HG02938 (cell line): ENCODE measurements around the gene PCBP1.
"Not testable (repeated sequence)": the region's sequence is repeated elsewhere in the genome, so short reads cannot be mapped to it uniquely, and the experiment has no call there.

Experiments
- ATAC-seq: cut with Tn5 transposase; IDR thresholded peaks from one replicate; pipeline ENCODE4 v1.9.1; 2021; ENCODE audit warnings: mild to moderate bottlenecking, moderate library complexity; ENCODE audit not compliant: unreplicated experiment

The PCBP1 gene

DNA sequence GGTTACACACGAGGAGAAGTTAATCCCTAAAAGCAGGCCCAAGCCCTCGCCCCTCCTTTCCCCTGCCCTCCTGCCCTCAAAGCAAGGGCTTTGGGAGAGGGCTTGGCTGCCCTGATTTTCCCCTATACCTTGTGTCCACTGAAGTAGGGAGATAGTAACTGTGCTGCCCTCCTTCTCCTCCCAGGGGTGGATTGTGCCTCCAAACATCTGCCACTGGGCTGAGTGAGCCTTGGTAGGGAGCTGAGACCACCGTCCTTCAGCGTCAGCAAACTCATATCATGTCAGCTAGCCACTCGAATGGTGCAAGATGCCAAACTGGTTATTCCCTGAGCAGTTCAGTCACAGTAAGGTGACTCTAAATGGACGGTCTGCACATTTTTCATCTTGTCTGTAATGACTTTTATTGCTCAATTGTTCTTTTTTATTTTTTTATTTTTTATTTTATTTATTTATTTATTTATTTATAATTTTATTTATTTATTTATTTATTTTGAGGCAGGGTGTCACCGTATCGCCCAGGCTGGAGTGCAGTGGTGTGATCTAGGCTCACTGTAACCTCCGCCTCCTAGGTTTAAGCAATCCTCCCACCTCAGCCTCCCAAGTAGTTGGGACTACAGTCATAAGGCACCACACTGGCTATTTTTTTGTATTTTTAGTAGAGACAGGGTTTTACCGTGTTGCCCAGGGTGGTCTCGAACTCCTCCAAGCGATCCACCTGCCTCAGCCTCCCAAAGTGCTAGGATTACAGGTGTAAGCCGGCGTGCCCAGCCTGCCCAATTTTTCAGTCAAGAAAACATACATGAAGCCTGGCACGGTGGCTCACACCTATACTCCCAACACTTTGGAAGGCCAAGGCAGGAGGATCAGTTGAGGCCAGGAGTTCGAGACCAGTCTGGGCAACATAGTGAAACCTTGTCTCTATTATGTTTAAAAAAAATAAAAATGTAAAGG is 8.7 kb downstream of the PCBP1 start:
- ATAC-seq = no peak

DNA sequence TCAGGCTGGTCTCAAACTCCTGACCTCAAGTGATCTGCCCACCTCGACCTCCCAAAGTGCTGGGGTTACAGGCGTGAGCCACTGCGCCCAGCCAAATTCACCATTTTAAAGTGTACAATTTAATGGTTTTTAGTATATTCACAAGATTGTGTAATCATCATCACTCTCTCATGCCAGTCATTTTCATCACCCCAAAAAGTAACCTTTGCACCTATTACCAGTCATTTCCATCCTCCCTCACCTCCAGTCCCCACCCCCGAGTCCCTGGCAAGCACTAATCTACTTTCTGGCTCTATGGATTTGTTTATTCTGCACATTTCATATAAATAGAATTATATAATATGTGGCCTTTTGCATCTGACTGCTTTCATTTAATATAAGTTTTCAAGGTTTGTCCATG is 10.8 kb downstream of the PCBP1 start:
- ATAC-seq = no peak

DNA sequence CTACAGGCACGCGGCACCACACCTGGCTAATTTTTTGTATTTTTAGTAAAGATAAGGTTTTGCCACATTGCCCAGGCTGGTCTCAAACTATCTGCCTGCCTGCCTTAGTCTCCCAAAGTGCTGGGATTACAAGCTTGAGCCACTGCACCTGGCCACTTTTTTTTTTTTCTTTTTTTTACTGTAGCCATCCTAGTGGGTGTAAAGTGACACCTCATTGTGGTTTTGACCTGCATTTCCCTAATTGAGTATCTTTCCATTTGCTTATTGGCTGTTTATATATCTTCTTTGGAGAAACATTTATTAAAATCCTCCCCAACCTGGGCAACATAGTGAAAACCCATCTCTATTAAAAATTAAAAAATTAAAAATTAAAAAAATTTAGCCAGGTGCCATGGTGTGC is 12.0 kb downstream of the PCBP1 start:
- no peak for ATAC-seq

DNA sequence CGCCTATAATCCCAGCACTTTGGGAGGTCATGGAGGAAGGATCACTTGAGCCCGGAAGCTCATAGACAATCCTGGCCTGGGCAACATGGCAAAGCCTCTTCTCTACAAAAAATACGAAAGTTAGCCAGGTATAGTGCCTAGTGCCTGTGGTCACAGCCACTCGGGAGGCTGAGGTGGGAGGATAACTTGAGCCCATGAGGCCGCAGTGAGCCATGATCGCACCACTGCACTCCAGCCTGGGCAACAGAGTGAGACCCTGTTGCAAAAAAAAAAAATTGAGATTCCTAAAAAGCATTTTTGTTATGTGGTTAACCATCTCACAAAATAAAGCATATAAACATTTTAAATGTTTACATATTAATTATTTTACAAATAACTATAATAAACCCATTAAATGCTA is 13.9 kb downstream of the PCBP1 start:
- no peak for ATAC-seq

DNA sequence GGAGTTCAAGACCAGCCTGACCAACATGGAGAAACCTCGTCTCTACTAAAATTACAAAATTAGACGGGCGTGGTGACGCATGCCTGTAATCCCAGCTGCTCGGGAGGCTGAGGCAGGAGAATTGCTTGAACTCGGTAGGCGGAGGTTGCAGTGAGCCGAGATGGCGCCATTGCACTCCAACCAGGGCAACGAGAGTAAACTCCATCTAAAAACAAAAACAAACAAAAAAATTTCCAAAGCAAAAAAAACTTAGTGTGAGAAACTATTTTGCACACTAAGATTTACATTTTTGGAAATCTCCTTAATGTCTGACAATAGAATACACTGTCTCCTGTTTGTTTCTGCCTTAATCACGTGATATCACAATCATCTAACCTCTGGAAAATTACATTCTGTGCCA is 14.4 kb downstream of the PCBP1 start:
- not testable (repeated sequence) for ATAC-seq

DNA sequence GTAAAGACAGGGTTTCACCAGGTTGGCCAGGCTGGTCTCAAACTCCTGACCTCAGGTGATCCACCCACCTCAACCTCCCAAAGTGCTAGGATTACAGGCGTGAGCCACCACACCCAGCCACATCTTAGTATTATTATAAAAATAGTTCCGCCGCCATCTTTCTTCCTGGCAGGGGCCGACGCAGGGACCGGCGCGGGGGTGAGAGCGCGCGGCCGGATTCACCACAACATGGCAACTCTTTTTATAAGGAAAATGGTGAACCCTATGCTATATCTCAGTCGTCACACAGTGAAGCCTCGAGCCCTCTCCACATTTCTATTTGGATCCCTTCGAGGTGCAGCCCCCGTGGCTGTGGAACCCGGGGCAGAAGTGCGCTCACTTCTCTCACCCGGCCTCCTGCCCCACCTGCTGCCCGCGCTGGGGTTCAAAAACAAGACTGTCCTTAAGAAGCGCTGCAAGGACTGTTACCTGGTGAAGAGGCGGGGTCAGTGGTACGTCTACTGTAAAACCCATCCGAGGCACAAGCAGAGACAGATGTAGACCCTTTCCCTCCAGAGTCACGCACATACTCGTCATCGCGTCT is 15.1 kb downstream of the PCBP1 start:
- not testable (repeated sequence) for ATAC-seq

DNA sequence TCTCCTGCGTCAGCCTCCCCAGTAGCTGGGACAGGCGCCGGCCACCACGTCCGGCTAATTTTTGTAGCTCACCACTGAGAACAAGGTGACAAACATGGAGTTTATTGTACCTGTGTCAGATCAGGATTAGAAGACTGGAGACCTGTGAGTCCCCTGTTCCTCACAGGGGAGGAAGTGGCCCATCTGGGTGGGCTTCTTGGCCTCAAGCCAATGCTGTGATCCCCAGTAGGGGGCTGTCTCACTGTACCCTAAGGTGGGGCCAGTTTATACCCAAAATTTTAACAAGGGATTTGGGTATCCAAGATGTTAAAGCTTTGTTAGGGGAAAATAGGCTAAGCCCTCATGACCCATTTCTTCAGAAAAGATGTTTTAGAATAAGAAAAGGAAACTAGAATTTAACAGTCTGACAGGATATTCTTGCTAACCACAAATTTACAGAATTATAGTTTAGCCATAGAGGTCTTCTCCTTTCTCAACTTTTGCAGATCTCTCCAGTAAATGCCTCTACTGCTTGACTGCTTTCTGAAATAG is 16.3 kb downstream of the PCBP1 start:
- ATAC-seq = no peak

DNA sequence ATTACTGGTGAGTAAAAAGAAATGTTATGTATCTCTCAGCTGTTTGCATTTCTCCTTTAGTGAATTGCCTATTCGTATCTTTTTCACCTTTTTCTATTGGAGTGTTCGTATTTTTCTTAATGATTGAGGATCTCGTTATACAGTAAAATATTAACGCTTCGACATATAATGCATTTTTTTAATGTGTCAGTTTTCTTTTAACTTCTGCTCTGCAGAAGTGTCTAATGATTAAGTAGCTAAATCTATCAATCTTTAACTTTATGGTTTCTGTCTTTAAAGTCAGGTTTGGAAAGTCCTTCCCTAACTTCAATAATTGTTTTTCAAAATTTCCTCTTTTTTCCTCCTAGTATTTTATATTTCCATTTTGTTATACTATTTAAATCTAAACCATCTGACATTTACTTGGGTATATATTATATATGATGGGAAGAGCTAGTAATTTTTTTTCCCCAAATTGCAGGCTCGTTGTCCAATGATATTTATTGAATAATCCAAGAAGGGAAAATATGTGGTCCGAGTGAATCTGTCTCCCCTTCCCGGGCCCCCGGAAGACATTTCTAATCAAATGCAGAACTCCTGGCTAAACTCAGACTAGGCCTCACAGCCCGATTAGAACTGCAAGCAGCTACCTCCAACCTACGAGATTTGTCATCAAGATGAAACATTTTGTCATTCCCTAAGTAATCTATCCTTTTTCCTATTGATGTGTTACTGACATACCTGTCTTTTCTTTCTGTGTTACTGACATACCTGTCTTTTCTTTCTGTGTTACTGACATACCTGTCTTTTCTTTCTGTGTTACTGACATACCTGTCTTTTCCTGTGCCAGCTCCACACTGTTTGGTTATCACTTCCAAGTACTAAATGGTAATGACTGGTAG is 17.2 kb downstream of the PCBP1 start:
- ATAC-seq = no peak

DNA sequence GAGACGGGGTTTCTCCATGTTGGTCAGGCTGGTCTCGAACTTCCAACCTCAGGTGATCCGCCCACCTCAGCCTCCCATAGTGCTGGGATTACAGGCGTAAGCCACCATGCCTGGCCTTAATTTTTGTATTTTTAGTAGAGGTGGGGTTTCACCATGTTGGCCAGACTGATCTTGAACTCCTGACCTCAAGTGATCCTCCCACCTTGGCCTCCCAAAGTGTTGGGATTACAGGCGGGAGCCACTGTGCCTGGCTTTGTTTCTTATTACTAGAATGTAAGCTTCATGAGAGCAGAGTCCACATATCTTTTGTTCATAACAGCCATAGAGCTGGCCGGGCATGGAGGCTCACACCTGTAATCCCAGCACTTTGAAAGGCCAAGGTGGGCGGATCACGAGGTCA is 18.9 kb downstream of the PCBP1 start:
- not testable (repeated sequence) for ATAC-seq

DNA sequence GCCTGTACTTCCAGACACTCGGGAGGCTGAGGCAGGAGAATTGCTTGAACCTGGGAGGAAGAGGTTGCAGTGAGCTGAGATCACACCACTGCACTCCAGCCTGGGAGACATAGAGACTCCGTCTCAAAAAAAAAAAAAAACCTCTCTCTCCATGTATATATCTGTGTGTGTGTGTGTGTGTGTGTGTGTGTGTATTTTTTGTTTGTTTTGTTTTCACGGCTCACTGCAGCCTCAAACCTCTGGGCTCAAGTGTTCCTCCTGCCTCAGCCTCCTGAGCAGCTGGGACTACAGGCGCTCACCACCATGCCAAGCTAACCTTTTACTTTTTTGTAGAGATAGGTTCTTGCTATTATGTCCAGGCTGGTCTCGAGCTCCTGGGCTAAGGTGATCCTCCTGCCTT is 23.1 kb downstream of the PCBP1 start:
- not testable (repeated sequence) for ATAC-seq

DNA sequence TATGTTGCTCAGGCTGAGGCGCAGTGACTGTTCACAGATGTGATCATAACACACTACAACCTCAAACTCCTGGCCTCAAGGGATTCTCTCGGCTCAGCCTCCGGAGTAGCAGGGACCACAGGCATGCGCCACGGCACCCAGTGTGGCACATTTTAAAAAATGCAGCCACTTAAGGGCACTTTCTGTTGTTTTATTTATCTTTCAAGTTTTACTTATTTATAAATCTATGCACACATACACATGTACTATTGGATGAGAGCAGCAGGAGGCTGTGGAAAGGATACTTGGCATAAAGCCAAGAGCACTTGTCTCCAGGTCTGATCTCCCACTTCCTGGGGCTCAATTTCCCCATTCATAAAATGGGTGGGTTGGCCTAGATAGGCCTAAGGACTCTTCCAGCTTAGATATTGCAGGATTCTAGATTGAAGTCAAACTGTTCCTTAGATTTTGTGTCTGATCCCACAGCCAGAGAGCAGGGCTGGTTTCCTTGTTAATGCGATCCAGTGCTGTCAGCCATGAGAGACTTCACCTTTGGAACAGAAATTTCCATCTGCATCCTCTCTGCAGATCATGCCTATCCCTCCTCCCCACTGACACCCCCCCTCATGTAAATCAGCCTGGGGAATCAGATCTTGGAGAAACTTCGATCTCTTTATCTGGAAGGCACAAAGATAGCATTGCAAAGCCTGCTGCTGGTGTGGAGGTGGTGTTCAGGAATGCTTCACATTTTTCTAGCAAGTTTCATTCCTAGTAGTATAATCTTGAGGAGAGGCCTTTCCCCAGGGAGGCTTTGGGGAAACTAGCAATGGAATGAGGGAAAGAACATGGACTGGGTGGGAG is 24.7 kb downstream of the PCBP1 start:
- no peak for ATAC-seq

DNA sequence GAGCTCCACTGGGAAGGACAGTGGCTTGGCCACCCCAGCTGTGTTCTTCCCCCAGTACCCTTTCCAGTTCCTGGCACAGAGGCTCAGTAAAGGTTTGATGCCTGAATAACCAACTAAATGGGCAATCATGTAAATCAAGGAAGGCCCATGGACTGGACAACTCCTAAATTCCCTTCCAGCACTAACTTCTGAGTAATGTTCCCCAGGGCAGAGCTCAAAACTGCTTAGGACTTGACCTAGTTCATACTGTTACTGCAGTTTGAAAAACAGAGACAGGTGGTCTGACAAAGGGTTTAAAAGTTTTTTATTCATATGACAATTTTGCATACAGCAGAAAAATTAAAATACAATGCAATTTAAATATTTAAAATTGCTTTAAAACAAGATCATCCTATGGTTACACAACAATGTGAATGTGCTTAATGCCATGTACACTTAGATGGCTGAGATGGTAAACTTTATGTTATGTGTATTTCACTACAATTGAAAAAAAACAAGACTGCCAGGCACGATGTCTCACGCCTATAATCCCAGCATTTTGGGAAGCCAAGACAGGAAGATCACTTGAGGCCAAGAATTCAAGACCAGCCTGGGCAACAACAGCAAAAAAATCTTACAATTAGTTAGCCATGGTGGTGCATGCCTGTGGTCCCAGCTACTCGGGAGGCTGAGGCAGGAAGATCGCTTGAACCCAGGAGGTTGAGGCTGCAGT is 26.2 kb downstream of the PCBP1 start:
- ATAC-seq = no peak

DNA sequence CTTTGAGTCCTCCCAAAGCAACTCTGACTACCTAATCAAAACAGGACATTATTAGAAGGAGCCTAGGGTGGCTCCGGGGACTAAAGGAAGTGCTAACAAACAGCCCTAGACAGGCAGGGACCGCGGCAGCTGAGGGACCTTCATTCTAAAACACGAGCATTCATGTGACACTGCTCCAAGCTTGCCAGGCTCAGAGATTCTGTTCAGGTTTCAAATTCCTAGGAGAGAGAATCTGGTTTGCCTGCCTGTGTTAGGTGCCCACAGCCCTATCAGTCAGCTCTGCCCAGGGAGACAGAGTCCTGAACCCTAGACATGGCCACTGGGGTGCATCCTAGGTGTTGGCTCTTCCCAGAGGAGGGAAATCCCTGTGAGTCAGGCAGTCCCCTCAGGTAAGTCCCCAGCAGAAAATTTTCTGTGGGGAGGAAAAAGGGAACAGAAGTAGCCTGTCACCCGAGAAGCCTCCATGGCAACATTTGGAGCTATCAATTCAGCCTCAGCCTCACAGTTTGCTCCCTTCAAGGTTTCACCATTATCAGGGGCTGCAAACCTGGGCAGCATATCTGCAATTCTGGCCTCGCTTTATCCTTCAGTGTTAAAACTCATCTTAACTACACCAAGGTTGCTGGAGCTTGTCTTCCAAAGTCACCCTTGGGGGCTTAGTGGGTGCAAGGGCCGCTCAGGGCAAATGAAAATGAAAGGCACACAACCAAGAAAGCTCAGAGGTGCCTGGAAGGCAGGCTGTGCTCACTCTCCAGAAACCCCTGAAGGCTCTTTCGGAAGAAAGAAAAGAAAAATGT is 28.6 kb downstream of the PCBP1 start:
- ATAC-seq = peak; percentile 47

DNA sequence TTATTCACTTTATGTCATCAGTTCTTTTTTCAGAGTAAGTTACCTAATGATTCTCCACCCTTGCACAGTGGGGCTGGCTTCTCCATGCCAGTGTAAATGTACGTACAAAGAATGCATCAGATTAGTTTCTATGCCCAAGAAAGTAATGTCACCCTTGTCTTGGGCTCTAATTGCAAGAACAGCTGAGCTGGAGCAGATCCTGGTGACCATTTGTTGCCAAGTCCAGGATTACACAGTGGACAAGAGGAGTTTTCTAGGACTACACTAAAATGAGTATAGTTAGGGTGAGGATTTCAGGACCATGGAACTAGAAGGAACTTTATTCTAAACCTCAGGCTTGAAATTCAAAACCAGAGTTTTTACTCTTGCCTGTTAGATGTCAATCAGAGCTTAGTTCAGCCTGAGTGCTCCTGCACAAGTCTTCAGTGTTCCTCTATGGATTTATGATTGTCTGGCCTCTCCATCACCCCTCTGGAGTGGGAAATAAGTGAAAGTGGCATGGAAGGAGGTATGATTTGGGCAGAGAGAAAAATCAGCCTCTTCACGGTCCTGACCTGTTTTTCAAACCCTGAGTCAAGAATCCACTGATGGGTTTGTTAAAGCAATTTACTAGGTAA is 29.8 kb downstream of the PCBP1 start:
- ATAC-seq = no peak

DNA sequence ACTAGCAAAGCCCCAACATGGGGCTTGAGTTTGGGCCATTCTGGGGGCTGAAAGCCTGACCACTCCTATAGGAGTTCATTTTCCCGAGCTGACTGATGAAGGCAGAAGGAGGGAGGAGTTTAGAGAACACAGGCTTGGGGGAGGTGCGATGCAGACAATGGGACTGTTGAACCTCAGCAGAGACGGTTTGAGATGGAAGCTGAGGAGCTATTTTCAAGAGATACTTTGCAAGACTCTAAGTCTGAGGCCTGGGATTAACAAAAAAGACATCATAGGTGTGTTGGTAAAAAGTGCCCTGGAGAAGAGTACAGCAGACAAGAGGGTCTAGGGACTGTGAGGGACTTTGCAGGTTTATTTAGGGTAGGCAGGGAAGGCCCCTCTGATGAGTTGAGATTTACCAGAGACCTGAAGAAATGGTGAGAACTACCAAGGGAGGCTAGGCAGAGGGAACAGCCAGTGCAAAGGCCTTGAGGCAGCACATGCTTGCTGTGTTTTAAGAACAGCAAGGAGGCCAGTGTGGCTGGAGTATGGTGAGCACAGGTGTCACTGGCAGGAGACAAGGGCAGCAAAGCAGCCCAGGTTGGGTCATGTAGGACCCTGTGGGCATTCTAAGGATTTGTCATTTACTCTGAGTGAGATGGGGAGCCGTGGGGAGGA is 31.6 kb downstream of the PCBP1 start:
- no peak for ATAC-seq

DNA sequence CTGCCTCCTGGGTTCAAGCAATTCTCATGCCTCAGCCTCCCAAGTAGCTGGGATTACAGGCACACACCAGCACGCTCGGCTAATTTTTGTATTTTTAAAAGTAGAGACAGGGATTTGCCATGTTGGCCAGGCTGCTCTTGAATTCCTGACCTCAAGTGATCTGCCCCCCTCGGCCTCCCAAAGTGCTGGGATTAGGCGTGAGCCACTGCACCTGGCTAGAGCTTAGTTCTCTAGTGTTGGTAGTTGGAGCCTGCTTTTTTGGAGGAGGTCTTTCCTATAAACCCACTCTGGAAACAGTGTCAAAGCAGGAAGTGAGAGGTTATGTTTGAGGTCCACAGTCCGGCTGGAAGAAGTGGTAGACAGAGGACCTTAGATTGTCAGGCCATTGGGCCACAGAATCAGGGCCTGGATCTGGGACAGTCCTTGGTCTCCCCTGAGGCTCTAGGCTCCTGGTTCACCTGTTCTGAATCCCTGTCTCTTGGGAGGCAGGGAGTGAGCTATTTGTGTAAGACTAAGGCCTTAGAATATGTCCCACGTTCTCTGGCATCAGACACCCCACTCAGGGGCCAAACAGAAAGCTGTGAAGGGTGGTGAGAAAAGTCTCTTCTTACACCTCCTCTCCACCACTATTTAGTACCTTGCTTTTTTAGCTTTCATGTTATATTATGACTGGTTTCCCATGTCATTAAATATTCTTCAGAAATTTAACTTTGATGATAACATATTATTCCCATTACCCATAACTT is 34.5 kb downstream of the PCBP1 start:
- ATAC-seq = no peak

DNA sequence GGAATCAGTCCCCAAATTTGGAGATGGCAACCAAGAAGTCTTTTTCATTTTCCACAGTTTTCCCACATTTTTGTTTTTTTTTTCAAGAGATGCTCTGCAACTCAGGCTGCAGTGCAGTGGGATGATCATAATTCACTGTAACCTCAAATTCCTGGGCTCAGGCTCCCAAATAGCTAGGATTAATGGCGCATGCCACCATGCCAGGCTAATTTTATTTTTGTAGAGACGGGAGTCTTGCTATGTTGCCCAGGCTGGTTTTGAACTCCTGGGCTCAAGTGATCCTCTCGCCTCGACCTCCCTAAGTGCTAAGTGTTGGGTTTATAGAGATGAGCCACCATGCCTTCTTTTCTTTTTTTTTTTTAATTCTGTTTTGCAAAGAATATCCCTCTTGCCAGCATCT is 35.2 kb downstream of the PCBP1 start:
- no peak for ATAC-seq
